Measurements from ENCODE around the gene SPTLC3.

DNA sequence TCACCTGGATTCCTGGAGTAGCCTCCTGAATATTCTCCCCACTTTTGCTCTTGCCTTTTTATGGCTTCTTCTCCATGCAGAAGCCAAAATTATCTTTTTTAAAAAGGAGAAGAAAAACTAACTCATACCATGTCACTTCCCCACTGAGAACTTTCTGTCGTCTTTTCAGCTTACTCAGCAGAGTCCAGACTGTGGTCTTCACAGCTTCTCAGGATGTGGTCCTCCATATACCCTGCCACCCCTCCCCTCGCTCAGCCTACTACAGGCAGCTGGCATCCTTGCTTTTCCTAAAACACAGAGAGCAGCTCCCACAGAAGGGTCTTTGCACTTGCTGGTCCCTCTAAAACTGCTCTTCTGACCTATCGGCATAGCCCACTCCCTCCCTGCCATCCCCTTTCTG, 122.9 kb downstream of the SPTLC3 start:
- no peak for TF ChIP-seq EZH2 (IDR thresholded peaks at IDR 0.05; ENCODE audit: low read length, missing control alignments)
- TF ChIP-seq, protein P1, sequence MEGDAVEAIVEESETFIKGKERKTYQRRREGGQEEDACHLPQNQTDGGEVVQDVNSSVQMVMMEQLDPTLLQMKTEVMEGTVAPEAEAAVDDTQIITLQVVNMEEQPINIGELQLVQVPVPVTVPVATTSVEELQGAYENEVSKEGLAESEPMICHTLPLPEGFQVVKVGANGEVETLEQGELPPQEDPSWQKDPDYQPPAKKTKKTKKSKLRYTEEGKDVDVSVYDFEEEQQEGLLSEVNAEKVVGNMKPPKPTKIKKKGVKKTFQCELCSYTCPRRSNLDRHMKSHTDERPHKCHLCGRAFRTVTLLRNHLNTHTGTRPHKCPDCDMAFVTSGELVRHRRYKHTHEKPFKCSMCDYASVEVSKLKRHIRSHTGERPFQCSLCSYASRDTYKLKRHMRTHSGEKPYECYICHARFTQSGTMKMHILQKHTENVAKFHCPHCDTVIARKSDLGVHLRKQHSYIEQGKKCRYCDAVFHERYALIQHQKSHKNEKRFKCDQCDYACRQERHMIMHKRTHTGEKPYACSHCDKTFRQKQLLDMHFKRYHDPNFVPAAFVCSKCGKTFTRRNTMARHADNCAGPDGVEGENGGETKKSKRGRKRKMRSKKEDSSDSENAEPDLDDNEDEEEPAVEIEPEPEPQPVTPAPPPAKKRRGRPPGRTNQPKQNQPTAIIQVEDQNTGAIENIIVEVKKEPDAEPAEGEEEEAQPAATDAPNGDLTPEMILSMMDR (conservative IDR thresholded peaks at IDR 0.05 in 1 of 2, IDR thresholded peaks at IDR 0.05 in 1 of 2; ENCODE audit: low read depth in 1 of 2, low read length in 2 of 2) = no peak

All from fibroblast of lung (primary cell).